GM19043 (cell line): Measurements from ENCODE around the gene NAIF1.
A peak's percentile ranks its signal among the peaks of the same experiment; 100 is the strongest.
"Not testable (repeated sequence)": the region's sequence is repeated elsewhere in the genome, so short reads cannot be mapped to it uniquely, and the experiment has no call there.

Experiments used
- ATAC-seq: cut with Tn5 transposase; IDR thresholded peaks from one replicate; pipeline ENCODE4 v1.9.1; 2021; ENCODE audit warnings: low read depth; ENCODE audit not compliant: unreplicated experiment

The NAIF1 gene

GRCh38 chr9:128066713-128067644, at the start of gene NAIF1:
Gene NAIF1 (minus strand): TSS chr9:128067320. CDS start chr9:128067101, 219 bp downstream.
- peak; percentile 54 for ATAC-seq

- no peak for ATAC-seq
Measured at GRCh38 chr9:128116104-128117083, 49.3 kb upstream of the NAIF1 start.

GRCh38 chr9:128115187-128116103, 48.3 kb upstream of the NAIF1 start:
- ATAC-seq = no peak

GRCh38 chr9:128114326-128115186, 47.4 kb upstream of the NAIF1 start:
- no peak for ATAC-seq

- no peak for ATAC-seq
Measured at GRCh38 chr9:128113526-128114325, 46.6 kb upstream of the NAIF1 start.

GRCh38 chr9:128111726-128112125, 44.6 kb upstream of the NAIF1 start:
- ATAC-seq = not testable (repeated sequence)

- no peak for ATAC-seq
Measured at GRCh38 chr9:128109050-128109709, 42.1 kb upstream of the NAIF1 start.

- ATAC-seq = no peak
Measured at GRCh38 chr9:128108269-128109049, 41.3 kb upstream of the NAIF1 start.

- ATAC-seq = no peak
Measured at GRCh38 chr9:128107468-128108268, 40.5 kb upstream of the NAIF1 start.

- ATAC-seq = no peak
Measured at GRCh38 chr9:128106940-128107467, 39.9 kb upstream of the NAIF1 start.

- ATAC-seq = no peak
Measured at GRCh38 chr9:128106181-128106939, 39.2 kb upstream of the NAIF1 start.

- ATAC-seq = no peak
Measured at GRCh38 chr9:128105538-128106175, 38.5 kb upstream of the NAIF1 start.

GRCh38 chr9:128104171-128104618, 37.1 kb upstream of the NAIF1 start:
- ATAC-seq = no peak

GRCh38 chr9:128103589-128103962, 36.5 kb upstream of the NAIF1 start:
- no peak for ATAC-seq
